Karpas-422 (cell line): ENCODE measurements around the gene NPEPPS. TPM values are rescaled to one million over a fixed set of nuclear protein-coding genes. Genes with fewer than 3 reads are reported as not detected.
A peak's percentile ranks its signal among the peaks of the same experiment; 100 is the strongest.

ENCODE experiments used
- DNase-seq: peaks from one replicate; pipeline ENCODE4 v3.0.0-alpha.2; 2015
- H2AFZ ChIP-seq: fragments of 200-600 bp; sonication (generic); 2 replicates; pipeline ENCODE4 v1.6.1; 2014; ENCODE audit warnings: antibody characterized with exemption, low read length, mixed read lengths
- H3K27ac ChIP-seq: fragments of 200-600 bp; sonication (generic); 2 replicates; pipeline ENCODE4 v1.5.1; 2014; ENCODE audit warnings: mild to moderate bottlenecking, low read length, moderate library complexity
- H3K27me3 ChIP-seq: fragments of 200-600 bp; sonication (generic); 2 replicates; pipeline ENCODE4 v1.6.1; 2014; ENCODE audit warnings: low read length, mixed read lengths
- H3K36me3 ChIP-seq: fragments of 200-600 bp; sonication (generic); 2 replicates; pipeline ENCODE4 v1.6.1; 2014; ENCODE audit warnings: low read length, mixed read lengths; ENCODE audit not compliant: insufficient read depth
- H3K4me1 ChIP-seq: fragments of 200-600 bp; sonication (generic); 2 replicates; pipeline ENCODE4 v1.6.1; 2014; ENCODE audit warnings: mild to moderate bottlenecking, low read length, mixed read lengths
- H3K4me2 ChIP-seq: fragments of 200-600 bp; sonication (generic); 2 replicates; pipeline ENCODE4 v1.6.1; 2014; ENCODE audit warnings: low read length, low read depth, mild to moderate bottlenecking; ENCODE audit not compliant: poor library complexity, severe bottlenecking
- H3K4me3 ChIP-seq: fragments of 200-600 bp; sonication (generic); 2 replicates; pipeline ENCODE4 v1.5.1; 2014; ENCODE audit warnings: mild to moderate bottlenecking, antibody characterized with exemption, low read length, mixed read lengths
- H3K79me2 ChIP-seq: fragments of 200-600 bp; sonication (generic); 2 replicates; pipeline ENCODE4 v1.6.1; 2014; ENCODE audit warnings: mild to moderate bottlenecking, low read length, mixed read lengths
- H3K9ac ChIP-seq: fragments of 200-600 bp; sonication (generic); 2 replicates; pipeline ENCODE4 v1.6.0; 2014; ENCODE audit warnings: low read length
- H3K9me2 ChIP-seq: fragments of 200-600 bp; sonication (generic), shearing (Covaris generic); replicated peaks from 2 replicates; pipeline ENCODE4 v1.6.0; 2014; ENCODE audit warnings: mild to moderate bottlenecking, low read length, moderate library complexity; ENCODE audit not compliant: insufficient read depth
- H3K9me3 ChIP-seq: fragments of 300-700, 200-600 bp; sonication (generic); 2 replicates; pipeline ENCODE4 v1.6.1; 2014; ENCODE audit warnings: low read length, mixed read lengths
- H4K20me1 ChIP-seq: fragments of 200-600 bp; sonication (generic); 2 replicates; pipeline ENCODE4 v1.6.1; 2014; ENCODE audit warnings: mild to moderate bottlenecking, antibody characterized with exemption, low read length, low read depth; ENCODE audit not compliant: insufficient read depth
- total RNA-seq: library from RNA; depleted of rRNA; stranded (reverse); fragments of >200 nt; shearing (Covaris generic); gene quantifications from 2 replicates; pipeline ENCODE4 v1.2.3, GENCODE V29; 2014; ENCODE audit warnings: low replicate concordance

The NPEPPS gene
- total RNA-seq, 1 experiment from 2014 or later = 64.4 TPM

GRCh38 chr17:47641202-47641601, 110.3 kb downstream of the NPEPPS start:
- DNase-seq = no peak
- Histone ChIP-seq H3K4me2 (no peak overlapping the region), H3K27ac (no peak overlapping the region), H3K36me3 (no peaks in the 10 kb centered on the region), H3K9me3 (no peaks in the 10 kb centered on the region), H3K9me2 (no peaks in the 10 kb centered on the region), H2AFZ (no peak overlapping the region), H3K79me2 (no peaks in the 10 kb centered on the region), H3K9ac (no peak overlapping the region), H3K4me3 (no peak overlapping the region), H3K4me1 (no peaks in the 10 kb centered on the region), H3K27me3 (no peaks in the 10 kb centered on the region), H4K20me1 (no peaks in the 10 kb centered on the region)

GRCh38 chr17:47643116-47643515, 112.2 kb downstream of the NPEPPS start:
- Histone ChIP-seq H3K4me3 (no peak overlapping the region), H2AFZ (no peak overlapping the region), H3K79me2 (no peaks in the 10 kb centered on the region), H4K20me1 (no peaks in the 10 kb centered on the region), H3K4me2 (no peak overlapping the region), H3K9me3 (no peaks in the 10 kb centered on the region), H3K27ac (no peak overlapping the region), H3K9me2 (no peaks in the 10 kb centered on the region), H3K4me1 (no peaks in the 10 kb centered on the region; the same call in 1 of the 2 replicates), H3K9ac (no peak overlapping the region), H3K36me3 (no peaks in the 10 kb centered on the region), H3K27me3 (no peaks in the 10 kb centered on the region)
- DNase-seq = no peak

GRCh38 chr17:47644324-47644723, 113.4 kb downstream of the NPEPPS start:
- H4K20me1 ChIP-seq = no peaks in the 10 kb centered on the region
- no peaks in the 10 kb centered on the region for H3K27me3 ChIP-seq
- H3K9me3 ChIP-seq = no peaks in the 10 kb centered on the region

GRCh38 chr17:47649153-47649971, 118.5 kb downstream of the NPEPPS start, which contains the start of gene KPNB1:
TSS of gene KPNB1 (plus strand) at chr17:47649919. CDS start at chr17:47650245, 326 bp downstream.
- Histone ChIP-seq H3K27ac (peak within 1 kb of the TSS; percentile 94), H3K9ac (peak within 1 kb of the TSS; percentile 92), H3K4me2 (peak within 1 kb of the TSS; percentile 100), H4K20me1 (0 out of 2 replicates have a peak, but pooled peaks cover 4% of the 10 kb centered on the region), H2AFZ (peak within 1 kb of the TSS; percentile 40; the same call in 1 of the 2 replicates), H3K9me3 (no peaks in the 10 kb centered on the region), H3K27me3 (no peaks in the 10 kb centered on the region), H3K4me3 (peak within 1 kb of the TSS; percentile 91), H3K4me1 (peaks cover 38% of the 10 kb centered on the region), H3K9me2 (no peaks in the 10 kb centered on the region), H3K36me3 (peaks cover 32% of the 10 kb centered on the region), H3K79me2 (peaks cover 36% of the 10 kb centered on the region)
- peak; percentile 100 for DNase-seq

More at GRCh38 chr17:47644324-47644723, 113.4 kb downstream of the NPEPPS start:
- Histone ChIP-seq H3K4me2 (no peak overlapping the region), H3K4me1 (peaks cover 9% of the 10 kb centered on the region), H3K9me2 (no peaks in the 10 kb centered on the region), H3K27ac (no peak overlapping the region), H3K79me2 (no peaks in the 10 kb centered on the region), H3K36me3 (no peaks in the 10 kb centered on the region), H3K9ac (no peak overlapping the region), H2AFZ (no peak overlapping the region), H3K4me3 (no peak overlapping the region)
- no peak for DNase-seq

- peaks cover 10% of the 10 kb centered on the region for H4K20me1 ChIP-seq
- peak overlapping the region; percentile 79 for H3K27ac ChIP-seq
- peak overlapping the region; percentile 61 for H3K4me2 ChIP-seq
- peak overlapping the region; percentile 92 for H3K9ac ChIP-seq
- H3K27me3 ChIP-seq = no peaks in the 10 kb centered on the region
- no peaks in the 10 kb centered on the region for H3K9me2 ChIP-seq
- no peak overlapping the region for H2AFZ ChIP-seq
- H3K79me2 ChIP-seq = peaks cover 43% of the 10 kb centered on the region
- H3K9me3 ChIP-seq = no peaks in the 10 kb centered on the region
- H3K36me3 ChIP-seq = peaks cover 39% of the 10 kb centered on the region
- peak; percentile 87 for DNase-seq
- H3K4me1 ChIP-seq = peaks cover 44% of the 10 kb centered on the region
- peak overlapping the region; percentile 80 for H3K4me3 ChIP-seq
These were observed 119.1 kb downstream of the NPEPPS start for GRCh38 chr17:47649972-47650524.

GRCh38 chr17:47650525-47651522, 119.9 kb downstream of the NPEPPS start:
- H3K4me1 ChIP-seq = peaks cover 51% of the 10 kb centered on the region
- DNase-seq = peak; percentile 99
- no peak overlapping the region for H2AFZ ChIP-seq
- peak overlapping the region; percentile 92 for H3K9ac ChIP-seq
- H3K4me2 ChIP-seq = peak overlapping the region; percentile 100
- peak overlapping the region; percentile 94 for H3K27ac ChIP-seq
- H3K9me2 ChIP-seq = no peaks in the 10 kb centered on the region
- peaks cover 18% of the 10 kb centered on the region for H4K20me1 ChIP-seq
- H3K9me3 ChIP-seq = no peaks in the 10 kb centered on the region
- H3K4me3 ChIP-seq = peak overlapping the region; percentile 84
- H3K79me2 ChIP-seq = peaks cover 51% of the 10 kb centered on the region
- no peaks in the 10 kb centered on the region for H3K27me3 ChIP-seq
- peaks cover 47% of the 10 kb centered on the region for H3K36me3 ChIP-seq

GRCh38 chr17:47651704-47652103, 120.8 kb downstream of the NPEPPS start:
- no peaks in the 10 kb centered on the region for H3K9me3 ChIP-seq
- H2AFZ ChIP-seq = no peak overlapping the region
- H3K4me3 ChIP-seq = peak overlapping the region; percentile 84
- peak overlapping the region; percentile 100 for H3K4me2 ChIP-seq
- peaks cover 55% of the 10 kb centered on the region for H3K4me1 ChIP-seq
- peaks cover 58% of the 10 kb centered on the region for H3K79me2 ChIP-seq
- DNase-seq = no peak
- H3K36me3 ChIP-seq = peaks cover 53% of the 10 kb centered on the region
- H3K9ac ChIP-seq = peak overlapping the region; percentile 91
- peak overlapping the region; percentile 94 for H3K27ac ChIP-seq
- H3K9me2 ChIP-seq = no peaks in the 10 kb centered on the region
- no peaks in the 10 kb centered on the region for H3K27me3 ChIP-seq
- H4K20me1 ChIP-seq = peaks cover 19% of the 10 kb centered on the region
